ENCODE results near the gene THOC2.

THOC2 gene

GRCh38 chrX:123563167-123563566 lies 169.7 kb downstream of the THOC2 start:
- DNase-seq: no peak

DNA sequence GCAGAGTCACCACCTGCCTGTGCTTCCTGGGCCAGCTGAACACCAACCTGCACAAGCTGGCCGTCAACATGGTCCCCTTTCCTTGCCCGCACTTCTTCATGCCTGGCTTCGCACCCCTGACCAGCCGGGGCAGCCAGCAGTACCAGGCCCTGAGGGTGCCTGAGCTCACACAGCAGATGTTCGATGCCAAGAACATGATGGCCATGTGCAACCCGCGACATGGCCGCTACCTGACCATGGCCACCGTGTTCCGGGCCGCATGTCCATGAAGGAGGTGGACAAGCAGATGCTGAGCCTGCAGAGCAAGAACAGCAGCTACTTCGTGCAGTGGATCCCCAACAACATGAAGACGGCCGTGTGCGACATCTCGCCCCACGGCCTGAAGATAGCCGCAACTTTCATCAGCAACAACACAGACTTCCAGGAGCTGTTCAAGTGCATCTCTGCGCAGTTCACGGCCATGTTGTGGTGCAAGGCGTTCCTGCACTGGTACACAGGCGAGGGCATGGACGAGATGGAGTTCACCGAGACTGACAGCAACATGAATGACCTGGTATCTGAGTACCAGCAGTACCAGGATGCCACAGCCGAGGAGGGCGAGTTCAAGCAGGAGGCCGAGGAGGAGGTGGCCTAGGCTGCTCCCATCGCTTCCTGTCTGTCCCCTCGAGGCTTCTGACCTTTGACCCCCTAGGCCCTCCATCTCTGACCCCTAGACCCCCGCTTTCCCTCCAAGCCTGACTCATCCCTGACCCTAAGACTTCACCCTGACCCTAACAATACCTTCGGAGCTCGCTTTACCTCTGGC lies 170.3 kb downstream of the THOC2 start:
- DNase-seq: no peak

DNA sequence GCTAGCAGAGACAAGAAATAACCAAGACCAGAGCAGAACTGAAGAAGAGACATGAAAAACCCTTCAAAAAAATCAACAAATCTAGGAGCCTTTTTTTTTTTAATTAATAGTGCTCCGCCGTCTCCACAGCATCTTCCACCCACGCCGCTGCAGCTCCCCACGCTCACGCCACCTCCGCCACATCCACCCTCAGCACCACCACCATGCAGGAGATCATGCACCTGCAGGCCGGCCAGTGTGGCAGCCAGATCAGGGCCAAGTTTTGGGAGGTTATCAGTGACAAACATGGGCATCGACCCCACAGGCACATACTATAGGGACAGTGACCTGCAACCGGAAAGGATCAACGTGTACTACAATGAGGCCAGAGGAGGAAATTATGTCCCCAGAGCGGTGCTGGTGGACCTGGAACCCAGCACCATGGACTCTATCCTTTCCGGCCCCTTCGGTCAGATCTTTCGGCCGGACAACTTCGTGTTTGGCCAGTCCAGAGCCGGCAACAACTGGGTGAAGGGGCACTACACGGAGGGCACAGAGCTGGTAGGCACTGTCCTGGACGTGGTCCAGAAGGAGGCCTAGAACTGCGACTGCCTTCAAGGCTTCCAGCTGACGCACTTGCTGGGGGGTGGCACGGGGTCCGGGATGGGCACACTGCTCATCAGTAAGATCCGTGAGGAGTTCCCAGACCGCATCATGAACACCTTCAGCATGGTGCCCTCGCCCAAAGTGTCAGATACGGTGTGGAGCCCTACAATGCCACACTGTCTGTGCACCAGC lies 171.2 kb downstream of the THOC2 start:
- no peak for DNase-seq

DNA sequence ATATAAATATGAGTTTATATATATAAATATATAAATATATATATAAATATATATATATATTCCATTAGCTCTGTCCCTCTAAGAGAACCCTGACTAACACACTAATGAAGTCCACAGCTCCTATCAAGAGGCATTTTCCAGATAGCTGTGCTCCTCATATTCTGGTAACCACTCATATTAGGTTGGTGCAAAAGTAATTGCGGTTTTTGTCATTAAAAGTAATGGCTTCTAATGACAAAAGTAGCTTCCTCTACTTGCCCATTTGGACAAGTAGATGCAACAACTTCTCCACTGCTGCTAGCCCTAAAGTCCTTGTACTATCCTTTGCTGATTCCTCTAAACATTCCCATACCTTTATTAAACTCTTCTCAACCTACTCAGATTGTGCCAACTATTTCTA lies 182.0 kb downstream of the THOC2 start:
- DNase-seq: no peak
